Measurements from ENCODE around the gene USP51. TPM values are rescaled to one million over a fixed set of nuclear protein-coding genes. Genes with fewer than 3 reads are reported as not detected.
"Not testable (repeated sequence)": the region's sequence is repeated elsewhere in the genome, so short reads cannot be mapped to it uniquely, and the experiment has no call there.

The USP51 gene
- total and polyA plus RNA-seq, 7 donors = 0.23 to 3.5 (median 2.1) TPM

DNA sequence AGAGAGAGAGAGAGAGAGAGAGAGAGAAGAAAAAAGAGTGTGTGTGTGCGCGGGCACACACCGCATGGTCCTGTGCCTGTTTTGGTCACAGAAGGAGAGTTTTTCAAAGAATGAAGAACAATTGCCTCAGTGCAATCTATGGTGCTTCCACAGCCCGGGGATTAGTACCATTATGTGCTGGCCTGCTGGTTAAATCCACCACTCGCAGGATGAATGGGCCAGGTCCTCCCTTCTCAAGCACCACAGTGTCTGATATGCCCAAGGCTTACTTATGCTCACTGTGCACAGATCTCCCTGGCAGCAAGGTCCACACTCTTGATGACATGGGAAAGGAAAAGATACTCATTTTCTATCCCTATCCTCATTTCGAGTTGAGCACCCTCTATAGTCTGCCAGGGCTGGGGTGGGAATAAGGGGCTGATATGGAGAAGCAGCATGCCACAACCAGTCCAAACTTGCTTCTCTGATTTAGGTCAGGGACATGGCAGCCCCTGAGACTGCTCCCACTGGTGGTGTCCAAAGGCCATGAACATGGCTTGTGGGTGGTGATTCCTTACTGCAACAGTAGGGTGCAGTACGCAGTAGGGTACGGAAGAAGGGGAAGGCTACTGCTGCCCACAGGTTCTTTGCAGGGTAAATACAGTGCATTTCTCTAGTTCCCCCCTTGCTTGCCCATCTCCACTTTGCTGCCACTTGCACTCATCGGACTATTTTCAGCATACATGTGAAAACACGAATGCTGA lies 18.9 kb upstream of the USP51 start:
- H3K36me3 ChIP-seq; DNase-seq; H3K4me1 ChIP-seq; H3K27ac ChIP-seq; H3K27me3 ChIP-seq; H3K9me3 ChIP-seq; intact Hi-C loops (cut with DNase I); H3K4me3 ChIP-seq: not testable (repeated sequence)
- WGBS, 2 donors = no CpG with 5 or more reads among the region's 10 CpGs

DNA sequence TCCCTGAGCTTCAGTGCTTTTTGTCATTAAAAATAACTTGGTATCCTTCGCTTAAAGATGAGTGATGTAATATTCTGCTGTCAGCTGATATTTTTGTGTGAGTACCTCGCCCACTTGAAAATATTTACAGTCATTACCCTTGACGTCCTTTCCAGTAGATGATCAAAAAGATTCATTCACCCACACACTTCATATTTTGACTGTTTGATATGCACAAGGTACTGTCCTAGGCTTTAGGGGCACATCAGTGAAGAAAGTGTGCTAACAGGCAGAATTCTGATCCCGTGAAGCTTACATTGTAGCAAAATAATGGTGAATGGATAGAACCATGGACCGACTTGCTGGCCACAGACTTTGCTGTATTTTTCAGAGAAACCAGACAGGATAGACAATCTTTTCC lies 18.1 kb upstream of the USP51 start:
- WGBS, 2 donors = no CpG with 5 or more reads among the region's 5 CpGs
- H3K27ac ChIP-seq; intact Hi-C loops (cut with DNase I); DNase-seq; H3K27me3 ChIP-seq; H3K36me3 ChIP-seq; H3K9me3 ChIP-seq; H3K4me3 ChIP-seq; H3K4me1 ChIP-seq: not testable (repeated sequence)

DNA sequence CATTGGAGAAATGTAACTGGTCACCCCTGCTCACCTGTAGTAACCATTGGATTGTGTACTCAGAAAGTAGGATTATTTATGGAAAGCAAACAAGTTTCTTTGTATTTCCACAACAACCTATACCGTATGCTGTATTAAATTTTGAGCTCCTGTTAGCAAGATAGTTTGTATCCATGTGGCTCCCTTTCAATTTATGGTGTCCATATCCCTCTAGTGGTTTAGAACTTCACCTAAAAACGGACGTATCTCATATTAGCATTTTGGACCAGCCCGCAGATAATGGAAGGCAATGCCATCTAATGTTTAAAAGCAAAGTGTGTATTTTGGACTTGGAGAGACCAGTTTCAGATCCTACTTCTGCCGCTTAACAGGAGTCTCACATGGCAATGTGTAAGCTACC lies 17.4 kb upstream of the USP51 start:
- intact Hi-C loops (cut with DNase I); H3K4me1 ChIP-seq; H3K9me3 ChIP-seq; H3K27ac ChIP-seq; H3K4me3 ChIP-seq; H3K36me3 ChIP-seq; H3K27me3 ChIP-seq; DNase-seq: not testable (repeated sequence)
- WGBS, 2 donors = no CpG with 5 or more reads among the region's 5 CpGs

DNA sequence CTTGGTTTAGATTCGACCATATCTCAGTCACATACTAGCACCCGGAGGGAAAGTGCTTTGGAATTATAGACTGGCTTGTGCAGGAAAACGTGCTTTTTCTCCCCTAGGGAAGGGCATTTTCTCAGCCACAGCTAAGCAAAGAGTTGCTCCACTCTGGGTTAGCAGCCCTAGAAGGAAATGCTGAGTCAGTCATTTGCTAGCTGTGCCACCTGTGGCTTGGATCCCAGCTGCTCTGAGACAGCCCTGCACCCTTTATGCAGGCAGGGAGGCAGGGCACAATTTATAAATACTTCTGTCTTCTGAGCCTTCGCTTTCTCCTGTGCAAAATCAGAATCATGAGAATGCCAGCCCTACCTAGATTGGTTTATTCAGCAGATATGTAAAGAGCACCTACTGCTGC lies 1.3 kb upstream of the USP51 start:
- intact Hi-C loops (cut with DNase I) = no loop called here
- TF ChIP-seq EP300 (IDR thresholded peaks at IDR 0.05) (no peak), POLR2A (IDR thresholded peaks at IDR 0.05) (no peak), POLR2AphosphoS5 (IDR thresholded peaks at IDR 0.05) (no peak)
- TF ChIP-seq, protein P1, sequence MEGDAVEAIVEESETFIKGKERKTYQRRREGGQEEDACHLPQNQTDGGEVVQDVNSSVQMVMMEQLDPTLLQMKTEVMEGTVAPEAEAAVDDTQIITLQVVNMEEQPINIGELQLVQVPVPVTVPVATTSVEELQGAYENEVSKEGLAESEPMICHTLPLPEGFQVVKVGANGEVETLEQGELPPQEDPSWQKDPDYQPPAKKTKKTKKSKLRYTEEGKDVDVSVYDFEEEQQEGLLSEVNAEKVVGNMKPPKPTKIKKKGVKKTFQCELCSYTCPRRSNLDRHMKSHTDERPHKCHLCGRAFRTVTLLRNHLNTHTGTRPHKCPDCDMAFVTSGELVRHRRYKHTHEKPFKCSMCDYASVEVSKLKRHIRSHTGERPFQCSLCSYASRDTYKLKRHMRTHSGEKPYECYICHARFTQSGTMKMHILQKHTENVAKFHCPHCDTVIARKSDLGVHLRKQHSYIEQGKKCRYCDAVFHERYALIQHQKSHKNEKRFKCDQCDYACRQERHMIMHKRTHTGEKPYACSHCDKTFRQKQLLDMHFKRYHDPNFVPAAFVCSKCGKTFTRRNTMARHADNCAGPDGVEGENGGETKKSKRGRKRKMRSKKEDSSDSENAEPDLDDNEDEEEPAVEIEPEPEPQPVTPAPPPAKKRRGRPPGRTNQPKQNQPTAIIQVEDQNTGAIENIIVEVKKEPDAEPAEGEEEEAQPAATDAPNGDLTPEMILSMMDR (IDR thresholded peaks at IDR 0.05) = no peak
- H3K36me3 ChIP-seq = no peaks in the 10 kb centered on the region
- H3K4me3 ChIP-seq = no peak overlapping the region
- peak overlapping the region in 1 of 4 donors; percentile 94 for H3K27ac ChIP-seq
- 70 to 84% methylated on average over 4 of the region's 4 CpGs for WGBS, 2 donors
- H3K9me3 ChIP-seq = no peaks in the 10 kb centered on the region
- DNase-seq = no peak
- H3K27me3 ChIP-seq = no peaks in the 10 kb centered on the region
- peaks cover 0 to 12% (median 2%) of the 10 kb centered on the region in 4 donors for H3K4me1 ChIP-seq

DNA sequence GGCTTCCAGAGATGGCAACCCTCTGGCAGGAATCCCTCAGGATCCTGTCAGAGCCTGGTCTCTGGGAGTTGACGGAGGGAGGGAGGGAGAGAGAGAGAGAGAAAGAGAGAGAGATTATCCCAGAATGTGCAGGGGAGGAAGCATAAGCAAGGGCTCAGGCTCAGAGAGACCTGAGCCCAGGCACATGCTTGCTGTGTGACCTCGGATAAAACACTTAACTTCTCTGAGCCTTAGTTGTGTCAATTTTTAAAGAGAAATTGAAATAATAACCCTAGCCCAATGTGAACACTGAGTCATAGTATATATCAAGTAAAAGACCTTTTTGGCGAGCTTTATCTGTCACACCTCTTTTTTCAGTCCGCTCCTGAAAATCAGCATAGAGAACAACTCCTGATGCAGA lies 473 bp upstream of the USP51 start:
- WGBS, 2 donors = 58 to 69% methylated on average over 4 of the region's 4 CpGs
- no peak for DNase-seq
- peak overlapping the region; percentile 90 to 94 (median 91) for H3K27ac ChIP-seq
- no peaks in the 10 kb centered on the region for H3K9me3 ChIP-seq
- no peaks in the 10 kb centered on the region for H3K36me3 ChIP-seq
- H3K4me1 ChIP-seq = peaks cover 0 to 12% (median 2%) of the 10 kb centered on the region in 4 donors
- no peaks in the 10 kb centered on the region for H3K27me3 ChIP-seq
- intact Hi-C loops (cut with DNase I) = no loop called here
- TF ChIP-seq POLR2A (IDR thresholded peaks at IDR 0.05) = no peak
- TF ChIP-seq, protein P1 (IDR thresholded peaks at IDR 0.05) = no peak
- TF ChIP-seq EP300 (IDR thresholded peaks at IDR 0.05) = no peak
- no peak for TF ChIP-seq POLR2AphosphoS5 (IDR thresholded peaks at IDR 0.05)
- H3K4me3 ChIP-seq = peak overlapping the region; percentile 50 to 67 (median 65)

DNA sequence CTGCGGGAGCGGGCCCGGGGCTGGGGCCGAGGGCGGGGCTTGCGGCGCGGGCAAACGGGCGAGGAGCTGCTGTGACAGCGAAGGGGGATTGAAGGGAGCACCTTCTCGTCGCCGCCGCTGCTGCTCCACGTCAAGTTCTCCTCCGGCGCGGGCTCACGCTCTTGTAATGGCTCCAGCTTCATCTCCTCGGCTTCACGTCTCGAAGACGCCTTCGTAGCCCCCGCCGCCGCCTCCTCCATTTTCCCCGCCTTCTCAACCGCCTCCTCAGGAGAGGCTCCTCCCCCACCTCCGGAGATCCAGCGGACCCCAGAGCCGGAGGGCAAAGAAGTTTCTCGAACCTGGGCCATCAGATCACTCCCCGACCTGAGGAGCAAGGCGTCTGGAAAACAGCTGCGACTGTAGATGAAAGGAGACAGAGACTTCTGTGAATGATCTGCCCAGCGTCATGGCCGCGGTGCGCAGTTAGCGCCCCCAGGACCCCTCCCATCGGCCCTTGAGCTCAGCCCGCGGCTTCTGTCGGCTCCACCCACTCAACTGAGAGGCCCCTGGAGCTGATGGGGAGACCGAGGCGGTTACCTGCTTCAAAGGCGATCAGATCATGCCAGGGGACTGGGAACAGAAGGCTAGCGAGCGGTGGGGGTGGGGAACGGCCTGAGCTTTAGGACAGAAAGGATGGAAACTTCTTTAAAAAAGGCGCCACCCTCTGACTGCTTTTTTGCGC lies 895 bp downstream of the USP51 start:
- TF ChIP-seq POLR2A (IDR thresholded peaks at IDR 0.05) (peak in 1 of 2 donors; percentile 23), POLR2AphosphoS5 (IDR thresholded peaks at IDR 0.05) (peak in 3 of 4 donors; percentile 46 to 73 (median 67))
- TF ChIP-seq, protein P1 (IDR thresholded peaks at IDR 0.05) = no peak
- H3K27ac ChIP-seq = peak overlapping the region; percentile 90 to 94 (median 91)
- H3K4me1 ChIP-seq = peaks cover 0 to 12% (median 2%) of the 10 kb centered on the region in 4 donors
- intact Hi-C loops (cut with DNase I) = no loop called here
- 0 to 1% methylated on average over 54 of the region's 54 CpGs for WGBS, 2 donors
- H3K27me3 ChIP-seq = no peaks in the 10 kb centered on the region
- peak overlapping the region; percentile 50 to 67 (median 65) for H3K4me3 ChIP-seq
- peak; percentile 85 for DNase-seq
- H3K36me3 ChIP-seq = no peaks in the 10 kb centered on the region
- no peaks in the 10 kb centered on the region for H3K9me3 ChIP-seq
